Esophagus squamous epithelium (tissue), 4 donors: ENCODE data around the gene HSPA1B.
"Not testable (repeated sequence)": the region's sequence is repeated elsewhere in the genome, so short reads cannot be mapped to it uniquely, and the experiment has no call there.

Experiments used
- CTCF ChIP-seq, 6 experiments: fragments of 450-650 bp in 4 of 6; fragments of 200-600 bp in 2 of 6; sonication (generic) in 2 of 6; IDR thresholded peaks; one replicate each; pipeline ENCODE4 v1.5.1; 2016 to 2019; ENCODE audit warnings: antibody characterized with exemption in 6 of 6, mild to moderate bottlenecking in 4 of 6, moderate library complexity in 4 of 6
- POLR2A ChIP-seq, 4 donors: fragments of 450-650 bp; IDR thresholded peaks; one replicate each; pipeline ENCODE4 v1.6.1; 2017; ENCODE audit warnings: antibody characterized with exemption in 4 of 4, mild to moderate bottlenecking in 4 of 4, moderate library complexity in 3 of 4

GRCh38 chr6:31857774-31858173 is 30.2 kb downstream of the HSPA1B start:
- TF ChIP-seq CTCF, POLR2A (IDR thresholded peaks at IDR 0.05): not testable (repeated sequence)
